Stimulated activated CD4-positive, alpha-beta T cell treated with anti-CD3 and anti-CD28 coated beads, Interleukin-1b, Interleukin-23, amount 100 ng/mL, for 48 hours (primary cell): ENCODE measurements around the gene HLA-F.

Experiments
- DNase-seq: peaks from one replicate; pipeline ENCODE4 v3.0.0-alpha.2; 2020

Gene HLA-F

GRCh38 chr6:29764422-29765196, 41.4 kb downstream of the HLA-F start:
- DNase-seq: no peak

- DNase-seq: no peak
Measured at GRCh38 chr6:29769336-29769735, 46.1 kb downstream of the HLA-F start.

GRCh38 chr6:29770306-29770705, 47.1 kb downstream of the HLA-F start:
- DNase-seq: no peak

GRCh38 chr6:29776684-29777083, 53.5 kb downstream of the HLA-F start:
- DNase-seq: no peak
